IMR-90 (cell line): Measurements from ENCODE around the gene MAP3K3. TPM values are rescaled to one million over a fixed set of nuclear protein-coding genes. Genes with fewer than 3 reads are reported as not detected.
A peak's percentile ranks its signal among the peaks of the same experiment; 100 is the strongest.

Experiments used
- ATAC-seq: fragments of 200-7000 bp; cut with Tn5 transposase; 2 replicates; pipeline ENCODE4 v1.9.1; 2020; ENCODE audit warnings: low read depth, mild to moderate bottlenecking, moderate library complexity
- BruUV-seq: library from RNA; stranded (reverse); fragments of 400-500 nt; replicated peaks from 2 replicates; lab custom pipeline; 2021; lab: Mats Ljungman, UMichigan
- CTCF ChIA-PET: fragments of 300-600 bp; formaldehyde crosslinking; extraction: SDS; loops from one replicate; lab custom pipeline; 2021; ENCODE audit warnings: antibody characterized with exemption; lab: Yijun Ruan, JAX
- POLR2A ChIA-PET: fragments of 300-600 bp; sonication (Branson Sonifier 250); formaldehyde crosslinking; loops from one replicate; lab custom pipeline; 2022; ENCODE audit warnings: antibody characterized with exemption; ENCODE audit not compliant: unreplicated experiment; lab: Charles Lee
- DNase-seq: peaks from one replicate; pipeline ENCODE4 v3.0.0; 2013
- H2AFZ ChIP-seq: replicated peaks from 2 replicates; pipeline ENCODE3; 2013; ENCODE audit warnings: low read length, mild to moderate bottlenecking; ENCODE audit not compliant: poor library complexity
- H2AK5ac ChIP-seq: 2 replicates; pipeline ENCODE4 v1.6.1; 2013; ENCODE audit warnings: low read depth, low read length, inconsistent platforms
- H2AK9ac ChIP-seq: replicated peaks from 2 replicates; pipeline ENCODE3; 2013; ENCODE audit warnings: mild to moderate bottlenecking, low read depth, low read length, moderate library complexity; ENCODE audit not compliant: poor library complexity
- H2BK120ac ChIP-seq: 2 replicates; pipeline ENCODE4 v1.6.1; 2013; ENCODE audit warnings: low read depth, low read length, inconsistent platforms
- H2BK15ac ChIP-seq: 3 replicates; pipeline ENCODE4 v1.6.1; 2013; ENCODE audit warnings: low read depth, low read length, inconsistent platforms
- H2BK20ac ChIP-seq: 2 replicates; pipeline ENCODE4 v1.6.1; 2013; ENCODE audit warnings: low read depth, mild to moderate bottlenecking, inconsistent platforms, low read length, moderate library complexity
- H2BK5ac ChIP-seq: 2 replicates; pipeline ENCODE4 v1.6.1; 2013; ENCODE audit warnings: mild to moderate bottlenecking, low read depth, low read length, inconsistent platforms; ENCODE audit not compliant: poor library complexity, severe bottlenecking
- H3K14ac ChIP-seq: replicated peaks from 2 replicates; pipeline ENCODE4 v1.6.1; 2013; ENCODE audit warnings: low read depth, low read length, inconsistent platforms
- H3K18ac ChIP-seq: 2 replicates; pipeline ENCODE4 v1.6.1; 2013; ENCODE audit warnings: low read depth, low read length, control low read depth
- H3K23ac ChIP-seq: 2 replicates; pipeline ENCODE4 v1.6.1; 2013; ENCODE audit warnings: low read depth, low read length, inconsistent platforms
- H3K27ac ChIP-seq: 2 replicates; pipeline ENCODE4 v1.5.1; 2013; ENCODE audit warnings: mild to moderate bottlenecking, control low read depth, low read length; ENCODE audit not compliant: insufficient read depth
- H3K27me3 ChIP-seq: 2 replicates; pipeline ENCODE4 v1.6.1; 2013; ENCODE audit warnings: low read length; ENCODE audit not compliant: control insufficient read depth, insufficient read depth
- H3K36me3 ChIP-seq: 2 replicates; pipeline ENCODE4 v1.6.1; 2013; ENCODE audit warnings: low read length, mixed read lengths; ENCODE audit not compliant: control insufficient read depth, insufficient read depth
- H3K4ac ChIP-seq: 2 replicates; pipeline ENCODE4 v1.6.1; 2013; ENCODE audit warnings: low read depth, low read length, inconsistent platforms
- H3K4me1 ChIP-seq: 2 replicates; pipeline ENCODE4 v1.6.1; 2013; ENCODE audit warnings: low read length, mixed read lengths; ENCODE audit not compliant: control insufficient read depth, insufficient read depth
- H3K4me2 ChIP-seq: 2 replicates; pipeline ENCODE4 v1.6.1; 2013; ENCODE audit warnings: low read depth, mild to moderate bottlenecking, control low read depth, low read length, moderate library complexity
- H3K4me3 ChIP-seq: 2 replicates; pipeline ENCODE4 v1.5.1; 2013; ENCODE audit warnings: low read depth, mild to moderate bottlenecking, control low read depth, low read length, moderate library complexity; ENCODE audit not compliant: insufficient read depth
- H3K56ac ChIP-seq: 2 replicates; pipeline ENCODE4 v1.6.1; 2013; ENCODE audit warnings: low read length, inconsistent platforms; ENCODE audit not compliant: insufficient read depth; ENCODE audit errors: extremely low read depth
- H3K79me1 ChIP-seq, 2 experiments: 2 replicates each; pipeline ENCODE4 v1.6.1; 2013; ENCODE audit warnings: low read length in 2 of 2, inconsistent platforms in 1 of 2, low read depth in 1 of 2
- H3K9ac ChIP-seq: 2 replicates; pipeline ENCODE4 v1.6.1; 2013; ENCODE audit warnings: low read depth, low read length, control low read depth
- H3K9me1 ChIP-seq: 2 replicates; pipeline ENCODE4 v1.6.1; 2013; ENCODE audit warnings: low read length, inconsistent platforms; ENCODE audit not compliant: insufficient read depth
- H3K9me3 ChIP-seq: 2 replicates; pipeline ENCODE4 v1.6.1; 2013; ENCODE audit warnings: low read length; ENCODE audit not compliant: control insufficient read depth, insufficient read depth
- H4K20me1 ChIP-seq: 2 replicates; pipeline ENCODE4 v1.6.1; 2013; ENCODE audit warnings: low read length, inconsistent platforms; ENCODE audit not compliant: insufficient read depth
- H4K5ac ChIP-seq: 2 replicates; pipeline ENCODE4 v1.6.1; 2013; ENCODE audit warnings: mild to moderate bottlenecking, low read depth, low read length, control low read depth
- H4K8ac ChIP-seq, 2 experiments: 2 replicates each; pipeline ENCODE4 v1.6.1; 2013; ENCODE audit warnings: low read depth in 2 of 2, low read length in 2 of 2, control low read depth in 1 of 2, inconsistent platforms in 1 of 2
- H4K91ac ChIP-seq: 2 replicates; pipeline ENCODE4 v1.6.1; 2013; ENCODE audit warnings: low read depth, low read length, inconsistent platforms; ENCODE audit not compliant: insufficient read depth
- CHD1 ChIP-seq: IDR thresholded peaks from 2 replicates; pipeline ENCODE4 v1.6.1; 2012; ENCODE audit warnings: low read depth, low read length, improper control_type of control experiment
- ELK1 ChIP-seq: fragments of 150-350 bp; IDR thresholded peaks from 2 replicates; pipeline ENCODE4 v1.6.1; 2016; ENCODE audit warnings: low read depth, mild to moderate bottlenecking, low read length, moderate library complexity, borderline replicate concordance
- RFX5 ChIP-seq: IDR thresholded peaks from 2 replicates; pipeline ENCODE4 v1.8.0; 2012; ENCODE audit warnings: low read depth, mild to moderate bottlenecking, low read length, moderate library complexity
- WGBS, 2 experiments: methylation state at CpG; one replicate each; pipeline versions ENCODE4 v1.1.5 to v1.1.7; 2013; ENCODE audit warnings: missing lambda C conversion rate in 2 of 2; ENCODE audit not compliant: insufficient read length in 1 of 2; ENCODE audit errors: extremely low coverage in 2 of 2; 5-methylcytosine and 5-hydroxymethylcytosine counted together
- dilution Hi-C: fragments of 300-500 bp; cut with HindIII; formaldehyde crosslinking; loops from one replicate; pipeline ENCODE4 v1.14.3; 2018; ENCODE audit warnings: low sequenced_read_pairs; ENCODE audit not compliant: unreplicated experiment
- in situ Hi-C: fragments of 300-500 bp; cut with MboI; formaldehyde crosslinking; loops from 3 replicates; pipeline ENCODE4 v1.14.3; 2019; ENCODE audit warnings: low sequenced_read_pairs, inconsistent platforms, mixed read lengths
- intact Hi-C: fragments of 100-400 bp; cut with micrococcal nuclease; formaldehyde crosslinking; loops from 2 replicates; pipeline ENCODE4 v1.10.0; 2022
- polyA plus RNA-seq, 3 experiments: library from polyadenylated mRNA; depleted of rRNA; stranded (reverse); fragments of >200 nt; gene quantifications; 2 replicates each; pipeline ENCODE4 v1.2.3, GENCODE V29; 2012; ENCODE audit warnings: low replicate concordance in 1 of 3
- total RNA-seq: library from RNA; depleted of rRNA; stranded (reverse); fragments of >200 nt; gene quantifications from 2 replicates; pipeline ENCODE4 v1.2.3, GENCODE V29; 2012

Gene MAP3K3
- total and polyA plus RNA-seq, 2 of the 4 experiments (the other 2 are of a cell fraction) = 19.1 to 25.6 TPM

GRCh38 chr17:63626551-63627180, 4.4 kb downstream of the MAP3K3 start:
- Histone ChIP-seq H3K79me1 (peaks cover 21 to 67% of the 10 kb centered on the region in 2 experiments), H3K56ac (no peak overlapping the region), H4K91ac (no peak overlapping the region), H2AK5ac (no peak overlapping the region), H3K23ac (peak overlapping the region; percentile 36), H3K18ac (no peak overlapping the region), H3K27ac (no peak overlapping the region), H2BK15ac (no peak overlapping the region), H4K5ac (no peak overlapping the region), H2BK20ac (no peak overlapping the region), H4K8ac (0 out of 4 replicates have a peak overlapping the region, but pooled peaks of 1 of the 2 experiments have one; percentile 2), H3K36me3 (no peaks in the 10 kb centered on the region), H3K4me2 (peak overlapping the region; percentile 76), H2BK5ac (no peak overlapping the region), H2AK9ac (no peak overlapping the region), H3K4me3 (peak overlapping the region; percentile 21; the same call in 1 of the 2 replicates), H3K27me3 (no peaks in the 10 kb centered on the region), H3K9me1 (0 out of 2 replicates have a peak, but pooled peaks cover 3% of the 10 kb centered on the region), H3K4me1 (peaks cover 6% of the 10 kb centered on the region; the same call in 1 of the 2 replicates), H4K20me1 (peaks cover 17% of the 10 kb centered on the region), H2BK120ac (no peak overlapping the region), H3K9ac (no peak overlapping the region), H2AFZ (no peak overlapping the region), H3K14ac (peak overlapping the region; percentile 14), H3K4ac (no peak overlapping the region), H3K9me3 (no peaks in the 10 kb centered on the region)
- POLR2A ChIA-PET = interaction anchor here (0.5 kb wide), 1 partner anchor 27 kb away, joined by 3 read pairs; no protein-coding TSS in a partner anchor
- in situ Hi-C loops = no loop called here
- no TSS peak for BruUV-seq
- no CpG with 5 or more reads among the region's 4 CpGs for WGBS, 2 experiments
- DNase-seq (peak; percentile 34), ATAC-seq (no peak)
- intact Hi-C loops = loop anchor here (5.0 kb wide), 1 partner anchor 51 kb away; no protein-coding TSS in a partner anchor
- CTCF ChIA-PET = interaction anchor here (0.7 kb wide), 1 partner anchor 201 kb away, joined by 4 read pairs; no protein-coding TSS in a partner anchor
- TF ChIP-seq RFX5 (no peak), CHD1 (no peak), ELK1 (no peak)
- dilution Hi-C loops = no loop called here
